GM13976 (cell line): Measurements from ENCODE around the gene TMPRSS9.

Source experiments
- DNase-seq: peaks from one replicate; pipeline ENCODE4 v3.0.0; 2012; ENCODE audit warnings: low spot score
- CTCF ChIP-seq: IDR thresholded peaks from 2 replicates; pipeline ENCODE4 v1.5.1; 2012; ENCODE audit warnings: borderline replicate concordance, mild to moderate bottlenecking; ENCODE audit not compliant: insufficient read depth; ENCODE audit errors: extremely low read depth, missing control alignments, control extremely low read depth
- in situ Hi-C: fragments of 300-500 bp; cut with MboI; formaldehyde crosslinking; loops from one replicate; pipeline ENCODE4 v1.12.0; 2022; ENCODE audit warnings: low sequenced_read_pairs, mixed read lengths, inconsistent platforms; ENCODE audit not compliant: unreplicated experiment

Gene TMPRSS9

GRCh38 chr19:2361246-2362045 is 1.4 kb downstream of the TMPRSS9 start:
- no peak for DNase-seq
- in situ Hi-C loops = no loop called here
- no peak for TF ChIP-seq CTCF

- no peak for TF ChIP-seq CTCF
- in situ Hi-C loops = no loop called here
- DNase-seq = no peak
Measured at GRCh38 chr19:2362046-2362969, 2.2 kb downstream of the TMPRSS9 start.

- in situ Hi-C loops = no loop called here
- no peak for DNase-seq
- TF ChIP-seq CTCF = no peak
Measured at GRCh38 chr19:2362970-2363300, 2.9 kb downstream of the TMPRSS9 start.

GRCh38 chr19:2363419-2363818 is 3.4 kb downstream of the TMPRSS9 start:
- TF ChIP-seq CTCF = no peak

GRCh38 chr19:2365201-2365970 is 5.3 kb downstream of the TMPRSS9 start:
- no peak for TF ChIP-seq CTCF
- DNase-seq = no peak
- in situ Hi-C loops = no loop called here

More at GRCh38 chr19:2363419-2363818, 3.4 kb downstream of the TMPRSS9 start:
- in situ Hi-C loops = no loop called here
- DNase-seq = no peak

- in situ Hi-C loops = no loop called here
- DNase-seq = no peak
- no peak for TF ChIP-seq CTCF
Measured at GRCh38 chr19:2371656-2372055, 11.6 kb downstream of the TMPRSS9 start.
